Natural killer cell (primary cell): ENCODE results near the gene NSL1. TPM values are rescaled to one million over a fixed set of nuclear protein-coding genes. Genes with fewer than 3 reads are reported as not detected.
A peak's percentile ranks its signal among the peaks of the same experiment; 100 is the strongest.

Experiments
- ATAC-seq, 3 donors: fragments of 150-1000 bp in 2 of 3; fragments of 200-7000 bp in 1 of 3; cut with Tn5 transposase; 1 replicate in 1 of 3; 2 replicates in 2 of 3; pipeline ENCODE4 v1.10.0; 2021; ENCODE audit warnings: mild to moderate bottlenecking in 2 of 3, moderate library complexity in 2 of 3
- DNase-seq, 2 donors: peaks; one replicate each; pipeline versions ENCODE4 v3.0.0 to v3.0.0-alpha.2; 2013 to 2021; ENCODE audit warnings: mixed read lengths in 1 of 2
- H3K27ac ChIP-seq: one replicate; pipeline ENCODE4 v1.5.1; 2013; ENCODE audit warnings: mild to moderate bottlenecking, low read length
- H3K27me3 ChIP-seq: one replicate; pipeline ENCODE4 v1.6.1; 2013; ENCODE audit warnings: low read length; ENCODE audit not compliant: control insufficient read depth, insufficient read depth
- H3K36me3 ChIP-seq: one replicate; pipeline ENCODE4 v1.6.1; 2013; ENCODE audit warnings: low read length; ENCODE audit not compliant: control insufficient read depth, insufficient read depth
- H3K4me1 ChIP-seq: one replicate; pipeline ENCODE4 v1.6.1; 2013; ENCODE audit warnings: low read length; ENCODE audit not compliant: control insufficient read depth, insufficient read depth
- H3K4me3 ChIP-seq: one replicate; pipeline ENCODE4 v1.5.1; 2013; ENCODE audit warnings: low read length
- H3K9me3 ChIP-seq: one replicate; pipeline ENCODE4 v1.6.1; 2013; ENCODE audit warnings: low read length; ENCODE audit not compliant: control insufficient read depth, insufficient read depth
- H3K27ac Mint-ChIP-seq, 2 donors: one replicate each; pipeline ENCODE4 v1.8.0; 2022; ENCODE audit warnings: mild to moderate bottlenecking in 2 of 2, mixed read lengths in 2 of 2, moderate library complexity in 1 of 2
- H3K27me3 Mint-ChIP-seq, 2 donors: one replicate each; pipeline ENCODE4 v1.8.0; 2022; ENCODE audit warnings: low read depth in 2 of 2, mixed read lengths in 2 of 2
- H3K36me3 Mint-ChIP-seq: one replicate; pipeline ENCODE4 v1.8.0; 2022; ENCODE audit warnings: mixed read lengths
- H3K4me1 Mint-ChIP-seq, 2 donors: one replicate each; pipeline ENCODE4 v1.8.0; 2022; ENCODE audit warnings: mixed read lengths in 2 of 2
- H3K4me3 Mint-ChIP-seq: one replicate; pipeline ENCODE4 v1.8.0; 2022; ENCODE audit warnings: mild to moderate bottlenecking, moderate library complexity, mixed read lengths
- H3K9me3 Mint-ChIP-seq, 2 donors: one replicate each; pipeline ENCODE4 v1.8.0; 2022; ENCODE audit warnings: mixed read lengths in 2 of 2
- WGBS: methylation state at CpG from one replicate; pipeline ENCODE4 v1.1.7; 2013; ENCODE audit warnings: missing lambda C conversion rate; ENCODE audit not compliant: insufficient coverage; 5-methylcytosine and 5-hydroxymethylcytosine counted together
- intact Hi-C: fragments of 100-400 bp; cut with micrococcal nuclease; formaldehyde crosslinking; loops from one replicate; pipeline ENCODE4 v1.14.2; 2022
- total RNA-seq, 4 donors: library from RNA; stranded (reverse); fragments of 120-200 nt in 1 of 4; gene quantifications; one replicate each; pipeline versions ENCODE4 v1.2.3 to v1.2.4, GENCODE V29; 2013 to 2022
- TF ChIP-seq, protein P1 (sequence below): fragments of 200-600 bp; IDR thresholded peaks from one replicate; pipeline ENCODE4 v1.8.0; 2022; ENCODE audit warnings: antibody characterized with exemption

NSL1 gene
- total RNA-seq, 3 donors from 2014 or later (not counting 1 experiment from before 2014, with no cell fraction given) = 17.0 to 23.8 (median 23.4) TPM

DNA sequence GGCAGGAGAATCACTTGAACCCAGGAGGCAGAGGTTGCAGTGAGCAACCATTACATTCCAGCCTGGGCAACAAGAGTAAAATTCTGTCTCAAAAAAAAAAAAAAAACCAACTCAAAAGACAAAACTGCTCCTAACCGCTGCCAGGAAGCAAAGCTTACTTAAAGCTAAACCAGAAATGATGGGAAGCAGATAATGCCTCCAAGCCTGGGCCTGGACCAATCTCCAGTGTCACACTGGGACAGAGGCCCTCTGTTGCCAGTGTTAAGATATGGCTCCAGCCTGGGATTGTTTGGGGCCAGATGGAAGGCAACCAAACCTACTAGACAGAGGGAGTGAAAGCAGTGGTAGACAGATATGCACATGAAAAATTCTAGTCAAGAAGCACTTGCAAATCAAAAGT is 36.9 kb downstream of the NSL1 start:
- TF ChIP-seq, protein P1, sequence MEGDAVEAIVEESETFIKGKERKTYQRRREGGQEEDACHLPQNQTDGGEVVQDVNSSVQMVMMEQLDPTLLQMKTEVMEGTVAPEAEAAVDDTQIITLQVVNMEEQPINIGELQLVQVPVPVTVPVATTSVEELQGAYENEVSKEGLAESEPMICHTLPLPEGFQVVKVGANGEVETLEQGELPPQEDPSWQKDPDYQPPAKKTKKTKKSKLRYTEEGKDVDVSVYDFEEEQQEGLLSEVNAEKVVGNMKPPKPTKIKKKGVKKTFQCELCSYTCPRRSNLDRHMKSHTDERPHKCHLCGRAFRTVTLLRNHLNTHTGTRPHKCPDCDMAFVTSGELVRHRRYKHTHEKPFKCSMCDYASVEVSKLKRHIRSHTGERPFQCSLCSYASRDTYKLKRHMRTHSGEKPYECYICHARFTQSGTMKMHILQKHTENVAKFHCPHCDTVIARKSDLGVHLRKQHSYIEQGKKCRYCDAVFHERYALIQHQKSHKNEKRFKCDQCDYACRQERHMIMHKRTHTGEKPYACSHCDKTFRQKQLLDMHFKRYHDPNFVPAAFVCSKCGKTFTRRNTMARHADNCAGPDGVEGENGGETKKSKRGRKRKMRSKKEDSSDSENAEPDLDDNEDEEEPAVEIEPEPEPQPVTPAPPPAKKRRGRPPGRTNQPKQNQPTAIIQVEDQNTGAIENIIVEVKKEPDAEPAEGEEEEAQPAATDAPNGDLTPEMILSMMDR = no peak
- intact Hi-C loops = loop anchor here (10.0 kb wide), 1 partner anchor 240 kb away; no protein-coding TSS in a partner anchor
- no peaks in the 10 kb centered on the region for H3K36me3 ChIP-seq
- H3K27me3 ChIP-seq = no peaks in the 10 kb centered on the region
- peaks cover 18 to 43% of the 10 kb centered on the region in 2 donors for H3K4me1 Mint-ChIP-seq
- peaks cover 19% of the 10 kb centered on the region for H3K4me1 ChIP-seq
- no peak overlapping the region for H3K27ac ChIP-seq
- no peak overlapping the region for H3K4me3 Mint-ChIP-seq
- DNase-seq = peak in 1 of 2 donors; percentile 34
- H3K36me3 Mint-ChIP-seq = no peaks in the 10 kb centered on the region
- H3K9me3 ChIP-seq = no peaks in the 10 kb centered on the region
- no peak for ATAC-seq
- WGBS = 50% methylated on average over 1 of the region's 1 CpG
- no peak overlapping the region for H3K27ac Mint-ChIP-seq
- H3K4me3 ChIP-seq = no peak overlapping the region
- no peaks in the 10 kb centered on the region for H3K27me3 Mint-ChIP-seq
- no peaks in the 10 kb centered on the region for H3K9me3 Mint-ChIP-seq

DNA sequence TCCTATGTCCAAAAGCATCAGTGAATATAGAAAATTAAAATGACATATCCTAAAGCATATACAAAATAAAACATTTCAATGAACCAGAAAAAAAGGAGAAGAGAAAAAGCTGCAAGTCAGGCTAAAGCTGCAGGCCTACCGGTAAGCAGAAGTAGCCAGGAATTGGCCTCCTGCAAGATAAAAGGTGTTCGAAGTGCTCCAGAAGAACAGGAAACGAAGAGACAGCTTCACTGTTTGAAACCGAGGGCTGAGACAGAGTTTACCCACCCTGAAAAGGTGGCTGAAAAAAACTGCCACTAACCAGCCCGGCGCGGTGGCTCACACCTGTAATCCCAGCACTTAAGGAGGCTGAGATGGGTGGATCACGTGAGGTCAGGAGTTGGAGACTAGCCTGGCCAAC is 37.4 kb downstream of the NSL1 start:
- Mint-ChIP-seq H3K27me3 (no peaks in the 10 kb centered on the region), H3K4me1 (peaks cover 18 to 38% of the 10 kb centered on the region in 2 donors), H3K36me3 (no peaks in the 10 kb centered on the region), H3K4me3 (no peak overlapping the region), H3K27ac (peak overlapping the region in 1 of 2 donors; percentile 61), H3K9me3 (no peaks in the 10 kb centered on the region)
- no peak for ATAC-seq
- Histone ChIP-seq H3K27me3 (no peaks in the 10 kb centered on the region), H3K27ac (no peak overlapping the region), H3K4me1 (peaks cover 19% of the 10 kb centered on the region), H3K4me3 (no peak overlapping the region), H3K36me3 (no peaks in the 10 kb centered on the region), H3K9me3 (no peaks in the 10 kb centered on the region)
- intact Hi-C loops = loop anchor here (10.0 kb wide), 1 partner anchor 241 kb away; no protein-coding TSS in a partner anchor
- peak in 1 of 2 donors; percentile 48 for DNase-seq
- 18% methylated on average over 8 of the region's 8 CpGs for WGBS
- TF ChIP-seq, protein P1 = no peak

DNA sequence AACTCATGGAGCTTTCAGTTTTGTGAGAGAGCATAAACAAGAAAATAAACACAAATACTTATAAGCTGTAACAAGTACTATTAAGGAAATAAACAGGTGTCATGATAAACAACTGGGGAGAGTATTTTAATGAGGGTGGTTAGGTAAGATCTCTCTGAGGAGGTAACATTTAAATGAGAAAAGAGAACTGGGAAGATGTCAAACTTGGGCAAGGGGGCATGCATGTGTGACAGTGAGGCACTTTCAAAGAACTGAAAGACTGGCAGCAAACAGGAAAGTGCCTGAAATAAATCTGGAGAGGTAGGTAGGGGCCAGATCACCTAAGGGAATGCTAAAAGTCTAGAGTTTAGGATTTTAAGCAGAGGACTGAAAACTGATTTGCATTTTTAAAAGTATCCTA is 37.8 kb downstream of the NSL1 start:
- Mint-ChIP-seq H3K4me1 (peaks cover 18 to 34% of the 10 kb centered on the region in 2 donors), H3K27ac (peak overlapping the region in 1 of 2 donors; percentile 61), H3K9me3 (no peaks in the 10 kb centered on the region), H3K27me3 (no peaks in the 10 kb centered on the region), H3K4me3 (no peak overlapping the region), H3K36me3 (no peaks in the 10 kb centered on the region)
- intact Hi-C loops = loop anchor here (10.0 kb wide), 1 partner anchor 241 kb away; no protein-coding TSS in a partner anchor
- Histone ChIP-seq H3K27ac (no peak overlapping the region), H3K36me3 (no peaks in the 10 kb centered on the region), H3K9me3 (no peaks in the 10 kb centered on the region), H3K4me3 (no peak overlapping the region), H3K4me1 (peaks cover 19% of the 10 kb centered on the region), H3K27me3 (no peaks in the 10 kb centered on the region)
- TF ChIP-seq, protein P1 = no peak
- ATAC-seq (no peak), DNase-seq (no peak)

DNA sequence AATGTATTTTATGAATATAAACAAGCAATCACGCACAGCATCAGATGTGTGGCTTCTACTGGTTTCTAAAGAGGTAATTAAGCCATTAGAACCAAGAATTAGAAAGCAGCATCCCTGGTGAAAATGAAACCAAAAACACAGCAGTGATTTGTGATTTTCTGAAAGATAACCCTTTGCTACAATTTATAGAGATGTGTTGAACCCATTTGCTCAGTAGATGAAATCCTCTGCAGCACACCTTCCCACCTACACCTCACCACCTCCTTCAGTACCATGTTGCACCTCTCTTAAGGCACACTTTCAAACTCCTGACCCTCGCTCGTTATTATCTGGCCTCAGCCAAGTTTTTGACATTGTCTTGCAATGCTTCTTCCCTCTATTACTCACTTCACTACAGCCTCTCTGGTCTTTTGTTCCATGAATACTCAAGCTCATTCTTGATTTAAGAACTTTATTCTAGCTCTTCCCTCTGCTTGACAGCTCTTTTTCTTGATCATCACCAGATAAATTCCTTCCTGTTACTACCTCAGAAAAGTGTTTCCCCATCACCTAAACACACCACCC is 38.6 kb downstream of the NSL1 start:
- H3K4me3 ChIP-seq = no peak overlapping the region
- Mint-ChIP-seq H3K9me3 (no peaks in the 10 kb centered on the region), H3K36me3 (no peaks in the 10 kb centered on the region), H3K4me3 (no peak overlapping the region), H3K27me3 (no peaks in the 10 kb centered on the region), H3K27ac (peak overlapping the region in 1 of 2 donors; percentile 61), H3K4me1 (peaks cover 18 to 32% of the 10 kb centered on the region in 2 donors)
- intact Hi-C loops = loop anchor here (10.0 kb wide), 1 partner anchor 242 kb away; no protein-coding TSS in a partner anchor
- no peak overlapping the region for H3K27ac ChIP-seq
- TF ChIP-seq, protein P1 = no peak
- no peaks in the 10 kb centered on the region for H3K27me3 ChIP-seq
- H3K36me3 ChIP-seq = no peaks in the 10 kb centered on the region
- peaks cover 19% of the 10 kb centered on the region for H3K4me1 ChIP-seq
- no peaks in the 10 kb centered on the region for H3K9me3 ChIP-seq
- 55% methylated on average over 3 of the region's 3 CpGs for WGBS
- DNase-seq (peak in 1 of 2 donors; percentile 27), ATAC-seq (no peak)
